Endothelial cell of umbilical vein (primary cell): ENCODE measurements around the gene C13orf46. TPM values are rescaled to one million over a fixed set of nuclear protein-coding genes. Genes with fewer than 3 reads are reported as not detected.

Experiments
- BruUV-seq: library from RNA; stranded (reverse); fragments of 400-500 nt; replicated peaks from 2 replicates; lab custom pipeline; 2021; lab: Mats Ljungman, UMichigan
- CTCF ChIA-PET: fragments of 300-600, 350-600 bp; sonication (Branson Sonifier 250); formaldehyde crosslinking; loops from one replicate; lab custom pipeline; 2021; ENCODE audit warnings: antibody characterized with exemption, inconsistent platforms; lab: Charles Lee
- POLR2A ChIA-PET: fragments of 300-600, 350-600 bp; sonication (Branson Sonifier 250); formaldehyde crosslinking; loops from one replicate; lab custom pipeline; 2021; ENCODE audit warnings: antibody characterized with exemption, inconsistent platforms; lab: Charles Lee
- DNase-seq: peaks from one replicate; pipeline ENCODE4 v3.0.0-alpha.2; 2011; ENCODE audit warnings: low read depth, low spot score
- FAIRE-seq: peaks from 2 replicates; lab custom pipeline; 2011; peaks lifted over from hg19 to GRCh38; lab: Jason Lieb, UNC
- H2AFZ ChIP-seq: 2 replicates; pipeline ENCODE4 v1.6.0; 2012; ENCODE audit warnings: low read depth, low read length, control low read depth, inconsistent platforms
- H3K27ac ChIP-seq: 2 replicates; pipeline ENCODE4 v1.5.1; 2011; ENCODE audit warnings: low read depth, mild to moderate bottlenecking, control low read depth, low read length, moderate library complexity; ENCODE audit not compliant: insufficient read depth
- H3K27me3 ChIP-seq, 2 experiments: 2 replicates each; pipeline versions ENCODE4 v1.6.0 to v1.6.1; 2011; ENCODE audit warnings: low read length in 2 of 2, mixed read lengths in 1 of 2; ENCODE audit not compliant: control insufficient read depth in 2 of 2, insufficient read depth in 2 of 2
- H3K36me3 ChIP-seq, 2 experiments: 2 replicates in 1 of 2; 3 replicates in 1 of 2; pipeline ENCODE4 v1.5.1; 2011; ENCODE audit warnings: low read length in 2 of 2, mild to moderate bottlenecking in 1 of 2, moderate library complexity in 1 of 2; ENCODE audit not compliant: control insufficient read depth in 2 of 2, insufficient read depth in 2 of 2; ENCODE audit errors: extremely low read depth in 1 of 2
- H3K4me1 ChIP-seq: 3 replicates; pipeline ENCODE4 v1.5.1; 2011; ENCODE audit warnings: mild to moderate bottlenecking, low read length; ENCODE audit not compliant: control insufficient read depth, insufficient read depth; ENCODE audit errors: extremely low read depth
- H3K4me2 ChIP-seq: 2 replicates; pipeline ENCODE4 v1.6.1; 2011; ENCODE audit warnings: low read length, control low read depth, mixed read lengths; ENCODE audit not compliant: insufficient read depth
- H3K4me3 ChIP-seq, 3 experiments: fragments of 200-600 bp in 1 of 3; sonication (generic), shearing (Covaris generic) in 1 of 3; replicated peaks in 1 of 3; 2 replicates each; pipeline ENCODE4 v1.5.1; 2011 to 2016; ENCODE audit warnings: control low read depth in 3 of 3, low read length in 3 of 3, mild to moderate bottlenecking in 2 of 3, inconsistent platforms in 1 of 3, low read depth in 1 of 3, moderate library complexity in 1 of 3; ENCODE audit not compliant: insufficient read depth in 1 of 3
- H3K79me2 ChIP-seq: 2 replicates; pipeline ENCODE4 v1.6.0; 2012; ENCODE audit warnings: low read length, inconsistent platforms; ENCODE audit not compliant: control insufficient read depth, insufficient read depth
- H3K9ac ChIP-seq: replicated peaks from 2 replicates; pipeline ENCODE3; 2011; ENCODE audit warnings: low read length, control low read depth; ENCODE audit not compliant: insufficient read depth; ENCODE audit errors: extremely low read depth
- H3K9me1 ChIP-seq: replicated peaks from 3 replicates; pipeline ENCODE4 v1.6.0; 2011; ENCODE audit warnings: mild to moderate bottlenecking, low read length; ENCODE audit not compliant: control insufficient read depth, insufficient read depth; ENCODE audit errors: extremely low read depth
- H3K9me3 ChIP-seq: replicated peaks from 2 replicates; pipeline ENCODE4 v1.5.1; 2012; ENCODE audit warnings: low read length, inconsistent platforms; ENCODE audit not compliant: control insufficient read depth, insufficient read depth
- H4K20me1 ChIP-seq: replicated peaks from 2 replicates; pipeline ENCODE3; 2011; ENCODE audit warnings: mild to moderate bottlenecking, low read length; ENCODE audit not compliant: control insufficient read depth, insufficient read depth; ENCODE audit errors: extremely low read depth
- CTCF ChIP-seq, 2 donors: IDR thresholded peaks; 1 replicate in 1 of 2; 2 replicates in 1 of 2; pipeline ENCODE4 v1.5.1; 2011; ENCODE audit warnings: low read length in 2 of 2, mild to moderate bottlenecking in 2 of 2, moderate library complexity in 2 of 2, control low read depth in 1 of 2, inconsistent platforms in 1 of 2, low read depth in 1 of 2; ENCODE audit not compliant: insufficient read depth in 1 of 2; ENCODE audit errors: extremely low read depth in 1 of 2
- EZH2 ChIP-seq: IDR thresholded peaks from 2 replicates; pipeline ENCODE4 v1.6.1; 2012; ENCODE audit warnings: borderline replicate concordance, low read depth, mild to moderate bottlenecking, moderate library complexity, low read length, inconsistent platforms; ENCODE audit not compliant: severe bottlenecking
- FOS ChIP-seq: IDR thresholded peaks from 2 replicates; pipeline ENCODE4 v1.6.1; 2011; ENCODE audit warnings: mild to moderate bottlenecking, low read length, moderate library complexity, borderline replicate concordance; ENCODE audit not compliant: insufficient read depth
- GATA2 ChIP-seq: IDR thresholded peaks from 2 replicates; pipeline ENCODE4 v1.7.0; 2011; ENCODE audit warnings: low read depth, mild to moderate bottlenecking, moderate library complexity, mixed read lengths, low read length; ENCODE audit not compliant: insufficient read length, insufficient read depth
- JUN ChIP-seq: IDR thresholded peaks from 2 replicates; pipeline ENCODE4 v1.6.1; 2011; ENCODE audit warnings: borderline replicate concordance, low read depth; ENCODE audit not compliant: insufficient read length, insufficient read depth
- MAX ChIP-seq: IDR thresholded peaks from 2 replicates; pipeline ENCODE4 v1.6.1; 2011; ENCODE audit not compliant: insufficient read depth, insufficient read length
- MYC ChIP-seq: IDR thresholded peaks from one replicate; pipeline ENCODE4 v1.6.1; 2011; ENCODE audit warnings: mild to moderate bottlenecking, low read depth, low read length
- POLR2A ChIP-seq: IDR thresholded peaks from 2 replicates; pipeline ENCODE4 v1.6.1; 2012; ENCODE audit warnings: low read depth, mild to moderate bottlenecking, control low read depth, low read length
- POLR2AphosphoS5 ChIP-seq: IDR thresholded peaks from 2 replicates; pipeline ENCODE4 v1.6.1; 2012; ENCODE audit warnings: low read depth, mild to moderate bottlenecking, control low read depth, low read length, moderate library complexity; ENCODE audit not compliant: insufficient read depth
- dilution Hi-C: fragments of 300-500 bp; cut with MboI; formaldehyde crosslinking; loops from one replicate; pipeline ENCODE4 v1.15.0; 2019; ENCODE audit warnings: low sequenced_read_pairs; ENCODE audit not compliant: extremely low pct_ligation_motif_present
- intact Hi-C: fragments of 100-400 bp; cut with micrococcal nuclease; formaldehyde crosslinking; loops from one replicate; pipeline ENCODE4 v1.10.0; 2022
- polyA plus RNA-seq, 4 experiments: library from polyadenylated mRNA; depleted of rRNA in 3 of 4; stranded (reverse) in 3 of 4; unstranded in 1 of 4; fragments of >200 nt; gene quantifications; 2 replicates each; pipeline versions ENCODE4 v1.2.1 to v1.2.3, GENCODE V29; 2011 to 2012; ENCODE audit warnings: missing spikeins in 1 of 4
- total RNA-seq: library from RNA; stranded (reverse); gene quantifications from 2 replicates; pipeline ENCODE4 v1.2.3, GENCODE V29; 2021

The C13orf46 gene
- total and polyA plus RNA-seq, 2 donors (not counting 3 experiments of a cell fraction or from before 2014, with no cell fraction given): 1.3 to 1.7 TPM

- H3K36me3 ChIP-seq: no peaks in the 10 kb centered on the region
- H3K9me3 ChIP-seq: no peaks in the 10 kb centered on the region
- H2AFZ ChIP-seq: no peak overlapping the region
- no peak overlapping the region for H3K4me2 ChIP-seq
- H3K4me1 ChIP-seq: no peaks in the 10 kb centered on the region
- H3K79me2 ChIP-seq: no peaks in the 10 kb centered on the region
- POLR2A ChIA-PET: no interaction called here
- dilution Hi-C loops (no loop called here), intact Hi-C loops (no loop called here)
- TF ChIP-seq MAX (no peak), MYC (no peak), EZH2 (no peak)
- CTCF ChIA-PET: interaction anchor here (1.1 to 1.3 kb wide), 2 partner anchors 15 to 28 kb away, joined by 3 to 4 read pairs; no protein-coding TSS in a partner anchor
- no peak overlapping the region for H3K9ac ChIP-seq
- no peak overlapping the region for H3K4me3 ChIP-seq
- H3K9me1 ChIP-seq: no peaks in the 10 kb centered on the region
- peaks cover 10 to 18% of the 10 kb centered on the region in 2 experiments for H3K27me3 ChIP-seq
- BruUV-seq: no TSS peak
- FAIRE-seq: no peak
- H4K20me1 ChIP-seq: no peaks in the 10 kb centered on the region
- no peak for DNase-seq
- H3K27ac ChIP-seq: no peak overlapping the region
Observed at GRCh38 chr13:113918981-113919701, 54.7 kb downstream of the C13orf46 start.

- no peaks in the 10 kb centered on the region for H3K4me1 ChIP-seq
- peaks cover 11 to 21% of the 10 kb centered on the region in 2 experiments for H3K27me3 ChIP-seq
- TF ChIP-seq POLR2A: no peak
- no peak for TF ChIP-seq MAX
- no peak for TF ChIP-seq MYC
- TF ChIP-seq EZH2: no peak
- TF ChIP-seq GATA2: no peak
- TF ChIP-seq JUN: no peak
- no peak for TF ChIP-seq CTCF (IDR thresholded peaks at IDR 0.05; ENCODE audit: extremely low read depth in 1 of 2, insufficient read depth in 1 of 2, low read depth in 1 of 2, low read length in 2 of 2)
- no peak for TF ChIP-seq FOS
- TF ChIP-seq POLR2AphosphoS5: no peak
- H3K36me3 ChIP-seq: no peaks in the 10 kb centered on the region
- no peaks in the 10 kb centered on the region for H3K9me3 ChIP-seq
- H2AFZ ChIP-seq: no peak overlapping the region
- FAIRE-seq (no peak), DNase-seq (no peak)
- H3K79me2 ChIP-seq: no peaks in the 10 kb centered on the region
- intact Hi-C loops (no loop called here), dilution Hi-C loops (no loop called here)
- ChIA-PET POLR2A (no interaction called here), CTCF (interaction anchor here (1.1 to 1.3 kb wide), 2 partner anchors 14 to 29 kb away, joined by 3 to 4 read pairs; no protein-coding TSS in a partner anchor)
- no peak overlapping the region for H3K9ac ChIP-seq
- H3K4me3 ChIP-seq: no peak overlapping the region
- H4K20me1 ChIP-seq: no peaks in the 10 kb centered on the region
- no peaks in the 10 kb centered on the region for H3K9me1 ChIP-seq
- no peak overlapping the region for H3K4me2 ChIP-seq
- no peak overlapping the region for H3K27ac ChIP-seq
- no TSS peak for BruUV-seq
Observed at GRCh38 chr13:113918580-113918979, 55.3 kb downstream of the C13orf46 start.
